ENCODE measurements around the gene TARS3.

Gene TARS3

DNA sequence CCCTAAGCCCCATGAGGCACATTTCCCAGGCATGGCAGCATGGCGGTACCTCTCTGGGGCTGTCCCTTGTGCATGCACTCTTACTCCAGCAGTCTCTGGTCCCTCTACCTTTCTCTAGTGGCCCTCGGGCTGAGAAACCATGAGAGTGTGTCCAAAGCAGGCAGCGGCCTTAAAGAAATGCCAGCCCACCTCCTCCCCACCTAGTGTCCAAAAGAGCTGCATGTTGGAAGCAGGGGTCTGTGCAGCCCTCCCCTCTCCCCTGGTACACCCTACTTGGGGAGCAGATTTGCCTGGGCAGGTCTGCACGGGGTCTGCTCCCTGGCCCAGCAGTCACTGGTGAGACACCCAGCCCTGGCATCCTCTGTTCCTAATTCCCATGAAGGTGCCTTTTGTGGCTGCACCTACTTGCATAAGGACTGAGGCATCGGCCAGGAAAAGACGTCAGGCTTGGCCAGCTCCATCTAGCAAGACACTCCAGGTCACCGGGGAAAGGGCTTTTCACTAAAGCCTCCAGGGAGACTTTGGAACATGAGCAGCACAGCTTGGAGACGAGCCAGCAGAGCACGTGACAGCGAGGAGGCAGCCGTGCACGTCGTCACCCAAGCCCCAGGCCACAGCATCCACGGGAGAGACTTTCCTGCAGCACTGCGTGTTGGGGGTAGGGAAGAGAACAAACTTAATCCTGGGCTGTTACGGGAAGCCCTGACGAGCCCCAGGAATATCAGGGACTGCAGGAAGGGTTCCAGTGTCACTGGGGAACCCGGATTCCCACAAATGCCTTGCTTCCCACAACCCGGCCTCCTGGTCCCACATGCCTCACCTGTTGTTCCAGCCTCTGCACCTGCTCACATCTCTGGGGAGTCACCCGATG, 110.9 kb downstream of the TARS3 start:
- no peak overlapping the region for H3K4me3 ChIP-seq (ENCODE audit: low read depth, low read length)
- TF ChIP-seq, protein P1, sequence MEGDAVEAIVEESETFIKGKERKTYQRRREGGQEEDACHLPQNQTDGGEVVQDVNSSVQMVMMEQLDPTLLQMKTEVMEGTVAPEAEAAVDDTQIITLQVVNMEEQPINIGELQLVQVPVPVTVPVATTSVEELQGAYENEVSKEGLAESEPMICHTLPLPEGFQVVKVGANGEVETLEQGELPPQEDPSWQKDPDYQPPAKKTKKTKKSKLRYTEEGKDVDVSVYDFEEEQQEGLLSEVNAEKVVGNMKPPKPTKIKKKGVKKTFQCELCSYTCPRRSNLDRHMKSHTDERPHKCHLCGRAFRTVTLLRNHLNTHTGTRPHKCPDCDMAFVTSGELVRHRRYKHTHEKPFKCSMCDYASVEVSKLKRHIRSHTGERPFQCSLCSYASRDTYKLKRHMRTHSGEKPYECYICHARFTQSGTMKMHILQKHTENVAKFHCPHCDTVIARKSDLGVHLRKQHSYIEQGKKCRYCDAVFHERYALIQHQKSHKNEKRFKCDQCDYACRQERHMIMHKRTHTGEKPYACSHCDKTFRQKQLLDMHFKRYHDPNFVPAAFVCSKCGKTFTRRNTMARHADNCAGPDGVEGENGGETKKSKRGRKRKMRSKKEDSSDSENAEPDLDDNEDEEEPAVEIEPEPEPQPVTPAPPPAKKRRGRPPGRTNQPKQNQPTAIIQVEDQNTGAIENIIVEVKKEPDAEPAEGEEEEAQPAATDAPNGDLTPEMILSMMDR (IDR thresholded peaks at IDR 0.05; ENCODE audit: borderline replicate concordance, insufficient read depth, low read depth, low read length) = no peak

DNA sequence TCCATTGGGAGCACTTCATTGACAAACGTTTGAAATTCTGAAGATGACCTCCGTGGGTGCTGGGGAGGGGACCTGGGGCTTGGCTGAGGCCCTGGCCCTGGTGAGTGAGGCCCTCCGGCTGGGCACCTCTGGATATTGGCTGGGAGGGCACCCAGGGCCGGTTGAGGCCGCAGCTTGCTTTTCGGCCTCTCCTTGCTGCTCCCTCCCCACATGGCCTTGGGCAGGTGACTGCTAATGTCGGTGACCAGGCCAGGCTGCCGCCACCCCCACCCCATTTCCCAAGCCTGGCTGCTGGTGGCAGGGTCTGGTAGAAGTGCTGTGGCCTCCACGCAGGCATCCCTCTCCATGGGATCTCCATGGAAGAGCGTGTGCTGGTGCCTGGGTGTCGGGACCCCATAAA, 111.6 kb downstream of the TARS3 start:
- H3K4me3 ChIP-seq (ENCODE audit: low read depth, low read length) = no peak overlapping the region
- TF ChIP-seq, protein P1 (IDR thresholded peaks at IDR 0.05; ENCODE audit: borderline replicate concordance, insufficient read depth, low read depth, low read length) = no peak

DNA sequence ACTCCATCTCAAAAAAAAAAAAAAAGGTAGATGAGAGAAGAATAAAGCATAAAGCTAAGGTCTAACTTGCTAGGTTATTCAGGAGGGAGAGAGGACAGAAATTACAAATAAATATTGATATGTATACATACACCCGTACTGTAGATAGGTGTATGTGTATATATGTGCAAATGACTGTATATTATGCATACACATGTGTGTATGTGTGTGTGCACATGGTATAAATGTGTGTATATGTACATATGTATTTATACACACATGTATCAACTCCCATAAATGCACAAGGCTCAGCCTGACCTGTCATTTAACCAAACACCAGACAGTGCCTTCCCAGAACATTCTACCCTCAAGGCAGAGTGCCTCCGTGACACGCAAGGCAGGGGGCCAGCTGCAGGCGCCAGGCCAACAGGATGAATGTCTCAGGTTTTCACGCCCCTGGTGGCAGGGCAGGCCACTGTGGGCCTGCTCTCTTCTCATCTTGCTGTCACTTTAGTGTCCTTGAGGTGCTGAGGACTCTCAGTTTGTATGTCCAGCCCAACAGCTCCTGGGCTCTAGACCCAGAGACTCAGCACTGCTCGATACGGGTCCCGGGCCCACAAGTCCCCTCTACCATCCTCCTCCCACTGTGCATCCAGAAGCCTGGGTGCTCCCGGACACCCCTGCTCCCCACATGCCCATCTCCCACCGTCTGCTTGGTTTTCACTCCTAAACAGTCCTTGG, 112.5 kb downstream of the TARS3 start:
- H3K4me3 ChIP-seq (ENCODE audit: low read depth, low read length) = no peak overlapping the region
- TF ChIP-seq, protein P1 (IDR thresholded peaks at IDR 0.05; ENCODE audit: borderline replicate concordance, insufficient read depth, low read depth, low read length) = no peak

DNA sequence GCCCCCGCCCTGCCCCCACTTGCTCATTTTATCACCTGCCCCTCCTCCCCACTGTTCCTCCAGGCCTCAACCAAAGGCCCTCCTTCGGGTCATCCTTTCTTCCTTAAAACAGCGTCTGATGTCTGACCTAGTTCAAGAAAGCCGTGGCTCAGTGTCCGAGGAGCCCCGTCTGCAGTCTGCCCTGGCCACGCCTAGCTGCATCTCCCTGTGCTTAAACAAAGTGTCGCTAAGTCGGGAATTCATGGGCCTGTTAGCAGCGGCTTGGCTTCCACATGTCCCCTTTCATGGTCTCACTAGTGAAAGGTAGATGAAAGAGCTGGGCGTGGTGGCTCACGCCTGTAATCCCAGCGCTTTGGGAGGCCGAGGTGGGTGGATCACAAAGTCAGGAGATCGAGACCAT, 113.3 kb downstream of the TARS3 start:
- H3K4me3 ChIP-seq (ENCODE audit: low read depth, low read length) = no peak overlapping the region
- TF ChIP-seq, protein P1 (IDR thresholded peaks at IDR 0.05; ENCODE audit: borderline replicate concordance, insufficient read depth, low read depth, low read length) = no peak

DNA sequence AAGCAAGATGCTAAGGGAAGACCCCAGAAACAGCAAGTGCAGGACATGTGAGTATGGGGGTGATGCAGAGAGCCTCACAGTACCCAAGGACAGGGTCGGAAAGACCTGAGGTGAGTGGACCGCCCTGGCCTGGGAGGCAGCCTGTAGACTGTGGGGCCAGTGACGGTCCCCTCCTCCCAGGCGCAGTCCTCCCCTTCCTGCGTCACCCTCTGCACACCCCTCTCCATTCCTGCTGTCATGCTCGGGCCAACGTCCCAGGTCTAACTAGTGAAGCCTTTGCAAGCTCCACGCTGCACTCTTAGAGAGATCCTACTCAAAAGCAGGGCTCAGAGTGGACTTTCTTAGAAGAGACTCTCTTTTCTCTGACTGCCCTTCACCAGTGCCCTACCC, 113.7 kb downstream of the TARS3 start:
- no peak overlapping the region for H3K4me3 ChIP-seq (ENCODE audit: low read depth, low read length)
- TF ChIP-seq, protein P1 (IDR thresholded peaks at IDR 0.05; ENCODE audit: borderline replicate concordance, insufficient read depth, low read depth, low read length) = no peak

DNA sequence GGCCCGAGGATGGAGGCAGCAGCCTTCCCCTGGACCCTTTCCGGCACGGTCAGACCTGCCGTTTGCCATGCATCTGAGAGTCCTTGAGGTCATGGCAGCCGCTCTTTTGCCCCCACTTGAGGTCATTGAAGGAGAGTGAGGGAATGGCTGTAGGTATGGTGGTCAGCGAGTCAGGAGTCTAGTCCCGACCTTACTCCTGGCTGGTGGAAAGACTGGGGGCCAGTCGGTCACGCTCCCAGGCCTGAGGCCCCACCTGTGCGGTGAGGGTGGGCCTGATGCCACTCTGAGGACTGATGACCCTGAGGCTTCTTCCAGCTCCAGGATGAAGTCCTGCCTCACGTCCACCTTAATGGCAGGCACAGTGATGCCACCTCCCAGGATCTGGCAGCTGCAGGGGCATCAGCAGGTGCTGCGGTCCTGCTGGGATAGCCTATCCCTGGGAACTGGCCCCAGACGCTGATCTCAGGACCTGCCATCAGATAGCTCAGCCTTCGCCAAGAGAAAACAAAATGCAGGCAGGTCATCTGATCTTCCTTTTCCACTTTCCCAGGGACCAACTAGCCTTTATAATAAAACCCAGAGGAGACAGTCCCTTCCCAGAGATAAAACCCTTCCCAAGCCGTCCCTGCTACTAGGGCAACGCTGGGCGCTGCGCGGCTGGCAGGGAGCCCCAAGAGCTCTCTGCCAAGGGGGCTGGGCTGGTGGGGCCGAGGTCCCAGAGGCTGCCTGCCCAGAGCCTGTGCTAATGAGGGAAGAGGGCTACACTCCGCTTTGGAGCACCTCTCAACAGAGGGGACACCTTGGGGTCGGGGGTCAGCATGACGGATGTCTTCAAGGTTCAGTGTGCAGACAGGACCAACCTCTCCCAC, 114.3 kb downstream of the TARS3 start:
- TF ChIP-seq, protein P1 (IDR thresholded peaks at IDR 0.05; ENCODE audit: borderline replicate concordance, insufficient read depth, low read depth, low read length) = no peak
- H3K4me3 ChIP-seq (ENCODE audit: low read depth, low read length) = no peak overlapping the region
